Measurements from ENCODE around the gene COL18A1. TPM values are rescaled to one million over a fixed set of nuclear protein-coding genes. Genes with fewer than 3 reads are reported as not detected.
A peak's percentile ranks its signal among the peaks of the same experiment; 100 is the strongest.

The COL18A1 gene
- total and polyA plus RNA-seq, 4 donors, result 44.9 to 308 (median 232) TPM

GRCh38 chr21:45540601-45540970 lies 135.6 kb downstream of the COL18A1 start:
- Histone ChIP-seq H3K9ac (ENCODE audit: low read depth in 1 of 2, low read length in 2 of 2) (no peak overlapping the region), H3K4me3 (ENCODE audit: low read depth in 1 of 3, low read length in 3 of 3) (no peak overlapping the region), H3K4me1 (ENCODE audit: control insufficient read depth in 4 of 4, insufficient read depth in 4 of 4, low read length in 3 of 4) (peaks cover 5 to 31% (median 12%) of the 10 kb centered on the region in 4 donors), H3K9me3 (ENCODE audit: control insufficient read depth in 4 of 4, low read length in 3 of 4) (no peaks in the 10 kb centered on the region), H3K27ac (ENCODE audit: low read depth in 1 of 2, low read length in 2 of 2) (no peak overlapping the region), H3K36me3 (ENCODE audit: control insufficient read depth in 4 of 4, insufficient read depth in 3 of 4, low read depth in 1 of 4, low read length in 3 of 4) (no peaks in the 10 kb centered on the region), H3K27me3 (ENCODE audit: control insufficient read depth in 4 of 4, insufficient read depth in 4 of 4, low read length in 3 of 4) (no peaks in the 10 kb centered on the region)
- TF ChIP-seq SP1 (IDR thresholded peaks at IDR 0.05), result no peak
- TF ChIP-seq ATF3 (IDR thresholded peaks at IDR 0.05), result no peak
- TF ChIP-seq, protein P1, sequence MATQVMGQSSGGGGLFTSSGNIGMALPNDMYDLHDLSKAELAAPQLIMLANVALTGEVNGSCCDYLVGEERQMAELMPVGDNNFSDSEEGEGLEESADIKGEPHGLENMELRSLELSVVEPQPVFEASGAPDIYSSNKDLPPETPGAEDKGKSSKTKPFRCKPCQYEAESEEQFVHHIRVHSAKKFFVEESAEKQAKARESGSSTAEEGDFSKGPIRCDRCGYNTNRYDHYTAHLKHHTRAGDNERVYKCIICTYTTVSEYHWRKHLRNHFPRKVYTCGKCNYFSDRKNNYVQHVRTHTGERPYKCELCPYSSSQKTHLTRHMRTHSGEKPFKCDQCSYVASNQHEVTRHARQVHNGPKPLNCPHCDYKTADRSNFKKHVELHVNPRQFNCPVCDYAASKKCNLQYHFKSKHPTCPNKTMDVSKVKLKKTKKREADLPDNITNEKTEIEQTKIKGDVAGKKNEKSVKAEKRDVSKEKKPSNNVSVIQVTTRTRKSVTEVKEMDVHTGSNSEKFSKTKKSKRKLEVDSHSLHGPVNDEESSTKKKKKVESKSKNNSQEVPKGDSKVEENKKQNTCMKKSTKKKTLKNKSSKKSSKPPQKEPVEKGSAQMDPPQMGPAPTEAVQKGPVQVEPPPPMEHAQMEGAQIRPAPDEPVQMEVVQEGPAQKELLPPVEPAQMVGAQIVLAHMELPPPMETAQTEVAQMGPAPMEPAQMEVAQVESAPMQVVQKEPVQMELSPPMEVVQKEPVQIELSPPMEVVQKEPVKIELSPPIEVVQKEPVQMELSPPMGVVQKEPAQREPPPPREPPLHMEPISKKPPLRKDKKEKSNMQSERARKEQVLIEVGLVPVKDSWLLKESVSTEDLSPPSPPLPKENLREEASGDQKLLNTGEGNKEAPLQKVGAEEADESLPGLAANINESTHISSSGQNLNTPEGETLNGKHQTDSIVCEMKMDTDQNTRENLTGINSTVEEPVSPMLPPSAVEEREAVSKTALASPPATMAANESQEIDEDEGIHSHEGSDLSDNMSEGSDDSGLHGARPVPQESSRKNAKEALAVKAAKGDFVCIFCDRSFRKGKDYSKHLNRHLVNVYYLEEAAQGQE (IDR thresholded peaks at IDR 0.05), result no peak
- TF ChIP-seq TAF1 (conservative IDR thresholded peaks at IDR 0.05), result no peak
- no peak for TF ChIP-seq EGR1 (IDR thresholded peaks at IDR 0.05; ENCODE audit: low read depth in 2 of 2)
- TF ChIP-seq YY1 (IDR thresholded peaks at IDR 0.05), result no peak
- TF ChIP-seq, protein P2, sequence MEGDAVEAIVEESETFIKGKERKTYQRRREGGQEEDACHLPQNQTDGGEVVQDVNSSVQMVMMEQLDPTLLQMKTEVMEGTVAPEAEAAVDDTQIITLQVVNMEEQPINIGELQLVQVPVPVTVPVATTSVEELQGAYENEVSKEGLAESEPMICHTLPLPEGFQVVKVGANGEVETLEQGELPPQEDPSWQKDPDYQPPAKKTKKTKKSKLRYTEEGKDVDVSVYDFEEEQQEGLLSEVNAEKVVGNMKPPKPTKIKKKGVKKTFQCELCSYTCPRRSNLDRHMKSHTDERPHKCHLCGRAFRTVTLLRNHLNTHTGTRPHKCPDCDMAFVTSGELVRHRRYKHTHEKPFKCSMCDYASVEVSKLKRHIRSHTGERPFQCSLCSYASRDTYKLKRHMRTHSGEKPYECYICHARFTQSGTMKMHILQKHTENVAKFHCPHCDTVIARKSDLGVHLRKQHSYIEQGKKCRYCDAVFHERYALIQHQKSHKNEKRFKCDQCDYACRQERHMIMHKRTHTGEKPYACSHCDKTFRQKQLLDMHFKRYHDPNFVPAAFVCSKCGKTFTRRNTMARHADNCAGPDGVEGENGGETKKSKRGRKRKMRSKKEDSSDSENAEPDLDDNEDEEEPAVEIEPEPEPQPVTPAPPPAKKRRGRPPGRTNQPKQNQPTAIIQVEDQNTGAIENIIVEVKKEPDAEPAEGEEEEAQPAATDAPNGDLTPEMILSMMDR (IDR thresholded peaks at IDR 0.05; ENCODE audit: low read depth, low read length, missing input control), result no peak
- no peak for TF ChIP-seq JUND (IDR thresholded peaks at IDR 0.05)
- no peak for TF ChIP-seq FOXA1 (IDR thresholded peaks at IDR 0.05)
- no peak for TF ChIP-seq ZBTB33 (IDR thresholded peaks at IDR 0.05)
- 93% methylated on average over 10 of the region's 10 CpGs for WGBS
- no peak for DNase-seq (ENCODE audit: low spot score)

DNA sequence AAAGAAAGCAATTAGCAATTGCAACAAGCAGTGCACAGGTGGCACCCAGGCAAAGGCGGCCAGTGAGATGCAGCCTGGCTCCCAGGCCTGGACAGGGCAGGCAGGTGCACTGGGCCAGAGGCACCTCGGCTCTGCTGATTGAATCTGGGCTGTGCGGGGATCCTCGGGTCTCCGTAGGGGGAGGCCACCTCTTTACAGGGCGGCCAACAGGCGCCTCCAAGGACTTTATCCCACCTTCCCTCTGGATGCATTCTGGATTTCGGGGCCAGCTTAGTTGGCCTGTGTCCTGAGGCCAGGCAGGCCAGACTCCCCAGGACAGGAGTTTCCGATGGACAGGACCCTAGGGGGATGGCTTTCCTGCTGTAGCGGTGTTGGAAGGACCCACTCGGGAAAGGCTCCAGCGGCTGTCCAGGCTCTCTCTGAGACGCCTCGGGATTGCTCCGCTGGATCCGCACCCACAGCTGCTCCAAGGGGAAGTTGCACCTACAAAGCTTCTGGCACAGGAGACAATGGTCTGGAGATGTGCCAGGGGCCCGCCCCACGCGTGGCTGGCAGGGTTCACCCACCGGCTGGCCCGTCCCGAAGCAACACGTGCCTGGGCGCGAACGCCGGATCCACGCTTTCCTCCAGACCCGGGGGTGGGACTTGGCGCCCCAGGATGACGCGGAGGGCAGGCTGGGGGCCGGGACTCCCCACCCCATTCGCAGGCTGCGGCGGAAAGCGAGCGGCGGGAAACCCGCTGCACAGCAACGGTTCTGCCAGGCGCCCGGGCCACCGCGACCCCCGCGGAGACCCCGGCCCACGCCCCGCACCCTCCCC lies 136.5 kb downstream of the COL18A1 start:
- DNase-seq (ENCODE audit: low spot score), result peak; percentile 57
- no peaks in the 10 kb centered on the region for H3K36me3 ChIP-seq (ENCODE audit: control insufficient read depth in 4 of 4, insufficient read depth in 3 of 4, low read depth in 1 of 4, low read length in 3 of 4)
- no peak overlapping the region for H3K9ac ChIP-seq (ENCODE audit: low read depth in 1 of 2, low read length in 2 of 2)
- no peaks in the 10 kb centered on the region for H3K27me3 ChIP-seq (ENCODE audit: control insufficient read depth in 4 of 4, insufficient read depth in 4 of 4, low read length in 3 of 4)
- no peak overlapping the region for H3K27ac ChIP-seq (ENCODE audit: low read depth in 1 of 2, low read length in 2 of 2)
- H3K9me3 ChIP-seq (ENCODE audit: control insufficient read depth in 4 of 4, low read length in 3 of 4), result no peaks in the 10 kb centered on the region
- TF ChIP-seq SP1 (IDR thresholded peaks at IDR 0.05) (peak; percentile 12), RAD21 (IDR thresholded peaks at IDR 0.05) (no peak)
- H3K4me1 ChIP-seq (ENCODE audit: control insufficient read depth in 4 of 4, insufficient read depth in 4 of 4, low read length in 3 of 4), result peaks cover 3 to 23% (median 8%) of the 10 kb centered on the region in 4 donors
- H3K4me3 ChIP-seq (ENCODE audit: low read depth in 1 of 3, low read length in 3 of 3), result peak overlapping the region in 1 of 3 donors; percentile 77
- WGBS, result 23% methylated on average over 50 of the region's 50 CpGs

Measured in liver (tissue), 9 donors.